GM12873 (cell line): ENCODE results near the gene TBXA2R.

Experiments
- TF ChIP-seq, protein P1 (sequence below): IDR thresholded peaks from 2 replicates; pipeline ENCODE4 v1.5.1; 2012; ENCODE audit warnings: low read depth, mild to moderate bottlenecking, moderate library complexity, low read length, control low read depth; ENCODE audit not compliant: insufficient read depth; ENCODE audit errors: missing control alignments

TBXA2R gene

DNA sequence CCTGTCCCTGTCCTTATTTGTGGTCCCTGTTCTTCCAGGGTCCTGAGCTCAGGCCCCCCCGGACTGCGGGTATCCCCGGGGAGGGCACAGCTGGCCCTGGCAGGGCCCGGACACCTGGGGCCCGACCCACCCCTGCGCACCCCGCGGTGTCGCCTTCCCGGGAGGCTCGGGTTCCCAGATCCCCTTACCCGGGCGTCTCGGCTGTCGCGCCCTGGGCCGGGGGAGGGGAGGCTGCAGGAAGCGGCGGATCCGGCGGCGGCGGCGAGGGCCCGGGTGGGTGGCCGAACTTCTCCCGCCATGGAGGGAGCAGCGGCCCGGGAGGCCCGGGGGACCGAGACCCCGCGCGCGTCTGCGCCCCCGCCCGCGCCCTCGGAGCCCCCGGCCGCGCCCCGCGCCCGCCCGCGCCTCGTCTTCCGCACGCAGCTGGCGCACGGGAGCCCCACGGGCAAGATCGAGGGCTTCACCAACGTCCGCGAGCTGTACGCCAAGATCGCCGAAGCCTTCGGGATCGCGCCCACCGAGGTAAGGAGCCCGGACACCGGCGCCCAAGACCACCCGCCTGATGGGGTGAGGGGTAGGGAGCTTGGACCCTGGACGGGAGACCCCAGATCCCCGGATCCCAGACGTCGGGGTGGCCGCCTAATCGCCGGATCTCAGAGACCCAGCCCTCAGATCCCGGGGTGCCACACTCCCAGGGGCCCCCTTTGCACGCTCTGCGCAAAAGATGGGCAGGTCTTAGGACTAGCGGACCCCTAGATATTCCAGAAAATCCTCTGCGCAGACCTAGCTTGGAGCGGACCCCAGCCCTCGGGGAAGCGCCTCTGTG, 21.2 kb downstream of the TBXA2R start, which contains the start of gene GIPC3:
Gene GIPC3 (plus strand): TSS at position 178 of the 826 bp plus-strand sequence. CDS start 120 bp downstream, at position 298.
- TF ChIP-seq, protein P1, sequence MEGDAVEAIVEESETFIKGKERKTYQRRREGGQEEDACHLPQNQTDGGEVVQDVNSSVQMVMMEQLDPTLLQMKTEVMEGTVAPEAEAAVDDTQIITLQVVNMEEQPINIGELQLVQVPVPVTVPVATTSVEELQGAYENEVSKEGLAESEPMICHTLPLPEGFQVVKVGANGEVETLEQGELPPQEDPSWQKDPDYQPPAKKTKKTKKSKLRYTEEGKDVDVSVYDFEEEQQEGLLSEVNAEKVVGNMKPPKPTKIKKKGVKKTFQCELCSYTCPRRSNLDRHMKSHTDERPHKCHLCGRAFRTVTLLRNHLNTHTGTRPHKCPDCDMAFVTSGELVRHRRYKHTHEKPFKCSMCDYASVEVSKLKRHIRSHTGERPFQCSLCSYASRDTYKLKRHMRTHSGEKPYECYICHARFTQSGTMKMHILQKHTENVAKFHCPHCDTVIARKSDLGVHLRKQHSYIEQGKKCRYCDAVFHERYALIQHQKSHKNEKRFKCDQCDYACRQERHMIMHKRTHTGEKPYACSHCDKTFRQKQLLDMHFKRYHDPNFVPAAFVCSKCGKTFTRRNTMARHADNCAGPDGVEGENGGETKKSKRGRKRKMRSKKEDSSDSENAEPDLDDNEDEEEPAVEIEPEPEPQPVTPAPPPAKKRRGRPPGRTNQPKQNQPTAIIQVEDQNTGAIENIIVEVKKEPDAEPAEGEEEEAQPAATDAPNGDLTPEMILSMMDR, result no peak

DNA sequence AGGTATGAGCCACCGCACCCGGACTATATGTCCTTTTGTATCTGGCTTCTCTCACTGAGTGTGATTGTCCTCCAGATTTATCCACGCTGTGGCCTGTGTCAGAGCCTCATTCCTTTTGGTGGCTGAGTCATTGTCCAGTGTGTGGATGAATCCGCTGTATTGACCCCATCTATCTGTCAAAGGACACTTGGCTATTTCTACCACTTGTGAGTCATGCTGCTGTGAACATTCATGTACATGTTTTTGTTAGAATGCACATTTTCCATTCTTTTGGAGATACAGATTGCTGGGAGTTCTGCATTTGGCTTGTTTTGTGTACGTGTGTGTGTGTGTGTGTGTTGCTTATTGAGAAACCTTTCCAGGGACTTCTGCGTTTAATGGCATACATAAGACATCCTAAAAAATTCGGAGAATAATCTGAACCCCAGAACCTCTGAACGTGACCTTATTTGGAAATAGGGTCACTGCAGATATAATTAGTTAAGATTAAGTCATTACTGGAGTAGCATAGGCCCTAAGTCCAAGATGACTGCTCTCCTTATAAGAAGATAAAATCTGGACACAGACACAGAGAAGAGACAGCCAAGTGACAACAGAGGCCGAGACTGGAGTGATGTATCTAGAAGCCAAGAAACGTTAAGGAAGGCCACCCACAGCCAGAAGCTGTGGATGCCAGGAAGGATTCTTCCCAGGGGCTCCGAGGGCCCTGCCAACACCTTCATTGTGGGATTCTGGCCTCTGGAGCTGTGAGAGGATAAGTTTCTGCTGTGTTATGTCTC, 26.3 kb downstream of the TBXA2R start:
- TF ChIP-seq, protein P1, result no peak

DNA sequence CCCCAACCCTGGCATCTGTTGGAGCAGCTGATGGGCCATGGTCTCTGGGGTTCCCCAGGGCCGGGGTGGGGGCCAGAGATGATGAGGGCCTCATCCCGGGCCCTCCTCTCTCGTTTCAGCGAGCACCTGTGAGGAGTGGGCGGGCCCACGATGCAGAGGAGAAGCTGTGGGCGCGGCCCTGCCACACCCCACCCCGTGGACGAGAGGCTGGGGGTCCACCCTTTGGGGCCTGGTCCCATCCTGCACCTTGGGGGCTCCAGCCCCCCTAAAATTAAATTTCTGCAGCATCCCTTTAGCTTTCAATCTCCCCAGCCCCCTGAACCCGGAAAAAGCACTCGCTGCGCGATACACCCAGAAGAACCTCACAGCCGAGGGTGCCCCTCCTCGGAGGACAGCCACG, 28.3 kb downstream of the TBXA2R start:
- TF ChIP-seq, protein P1, result no peak

DNA sequence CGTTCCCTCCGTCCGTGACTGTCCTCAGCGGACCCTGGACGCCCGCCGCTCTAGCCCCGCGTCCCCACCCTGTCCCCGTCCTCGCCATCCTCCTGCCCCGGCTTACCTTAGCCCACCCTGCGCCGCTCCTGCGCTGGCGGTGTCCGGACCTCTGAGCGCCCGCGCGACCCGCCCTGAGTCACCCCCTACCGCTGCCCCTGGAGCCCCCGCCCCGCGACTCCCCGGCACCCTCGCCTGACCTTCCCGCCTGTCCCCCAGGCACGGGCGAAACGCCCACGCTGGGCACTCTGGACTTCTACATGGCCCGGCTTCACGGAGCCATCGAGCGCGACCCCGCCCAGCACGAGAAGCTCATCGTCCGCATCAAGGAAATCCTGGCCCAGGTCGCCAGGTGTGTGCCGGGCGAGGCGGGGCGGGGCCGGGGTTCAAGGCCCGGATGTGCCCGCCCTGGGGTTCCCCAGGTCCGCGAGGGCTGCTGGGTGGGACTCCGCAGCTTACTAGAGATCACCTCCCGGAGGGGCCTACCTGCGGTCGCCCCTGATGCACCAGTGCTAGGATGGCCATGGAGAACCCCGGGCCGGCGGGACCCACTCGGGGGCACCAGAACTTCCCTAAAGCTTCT, 28.8 kb downstream of the TBXA2R start:
- TF ChIP-seq, protein P1, result no peak

DNA sequence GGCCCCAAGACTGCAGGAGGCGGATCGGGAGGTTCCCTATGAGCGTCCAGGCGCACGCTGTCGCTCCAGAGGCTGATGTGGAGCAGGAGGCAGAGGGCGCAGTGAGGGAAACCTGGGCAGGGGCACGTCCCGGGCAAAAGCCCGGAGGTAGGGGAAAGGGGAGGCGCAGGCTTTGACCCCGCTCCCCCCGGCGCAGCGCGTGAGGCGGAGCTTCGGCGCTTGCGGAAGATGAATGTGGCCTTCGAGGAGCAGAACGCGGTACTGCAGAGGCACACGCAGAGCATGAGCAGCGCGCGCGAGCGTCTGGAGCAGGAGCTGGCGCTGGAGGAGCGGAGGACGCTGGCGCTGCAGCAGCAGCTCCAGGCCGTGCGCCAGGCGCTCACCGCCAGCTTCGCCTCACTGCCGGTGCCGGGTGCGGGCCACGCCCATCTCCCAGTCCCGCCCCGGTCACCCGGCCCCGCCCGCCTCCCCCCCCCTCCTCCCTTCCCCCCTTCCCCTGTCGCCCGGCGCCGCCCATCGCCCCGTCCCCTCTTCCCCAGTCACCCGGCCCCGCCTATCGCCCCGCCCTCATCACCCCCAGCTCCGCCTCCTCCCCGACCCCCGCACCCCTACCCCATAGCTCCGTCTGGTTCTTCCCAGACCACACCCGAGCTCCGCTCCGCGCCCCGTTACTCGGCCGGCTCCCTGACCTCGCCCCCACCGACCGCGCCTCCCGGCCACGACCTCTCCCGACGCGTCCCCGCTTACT, 29.8 kb downstream of the TBXA2R start:
- TF ChIP-seq, protein P1, result no peak

DNA sequence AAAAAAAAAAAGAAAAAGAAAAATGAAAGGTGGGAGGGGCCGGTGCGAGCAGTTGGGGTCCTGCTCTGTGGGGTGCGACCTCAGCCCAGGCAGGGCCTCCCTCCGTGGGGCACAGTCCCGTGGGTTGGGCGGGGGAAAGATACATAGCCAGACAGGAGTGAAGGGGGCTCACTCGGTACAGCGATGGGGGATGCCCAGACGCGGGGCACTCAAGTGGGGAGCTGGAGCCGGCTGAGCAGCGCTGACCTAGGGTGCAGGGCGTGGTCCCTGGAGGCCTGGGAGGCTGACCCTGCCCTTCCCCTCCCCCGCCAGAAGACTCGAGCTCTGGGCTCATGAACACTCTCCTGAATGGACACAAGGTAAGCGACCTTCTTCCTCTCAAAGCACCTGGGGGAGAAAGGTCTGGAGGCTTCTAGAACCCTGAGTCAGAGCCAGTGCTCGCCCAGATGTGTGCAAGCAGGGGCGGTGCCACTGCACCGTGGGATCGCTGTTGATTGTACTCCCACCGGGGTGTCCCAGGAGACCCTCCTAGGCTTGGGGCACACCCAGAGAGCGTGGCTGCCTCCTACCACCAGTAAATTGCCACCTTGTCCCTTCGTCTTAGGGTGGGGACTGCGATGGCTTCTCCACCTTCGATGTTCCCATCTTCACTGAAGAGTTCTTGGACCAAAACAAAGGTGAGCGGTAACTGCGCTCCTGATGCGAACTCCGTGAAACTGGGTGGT, 30.6 kb downstream of the TBXA2R start:
- TF ChIP-seq, protein P1, result no peak
